WERI-Rb-1 (cell line): ENCODE measurements around the gene ADGRL4.

Source experiments
- DNase-seq: peaks from one replicate; pipeline ENCODE4 v3.0.0-alpha.2; 2020
- H3K27ac ChIP-seq: fragments of 250-450 bp; sonication (Bioruptor Pico); 2 replicates; pipeline ENCODE4 v1.5.1; 2020; ENCODE audit warnings: mild to moderate bottlenecking, moderate library complexity
- H3K27me3 ChIP-seq: fragments of 250-450 bp; sonication (Bioruptor Pico); 2 replicates; pipeline ENCODE4 v1.5.1; 2021; ENCODE audit warnings: mild to moderate bottlenecking, low read depth, moderate library complexity; ENCODE audit not compliant: insufficient read depth, severe bottlenecking
- H3K36me3 ChIP-seq: fragments of 250-450 bp; sonication (Bioruptor Pico); 2 replicates; pipeline ENCODE4 v1.5.1; 2020; ENCODE audit warnings: mild to moderate bottlenecking, moderate library complexity
- H3K4me3 ChIP-seq: 2 replicates; pipeline ENCODE4 v1.5.1; 2011; ENCODE audit warnings: low read depth, mild to moderate bottlenecking, control low read depth, low read length
- H3K9me3 ChIP-seq: fragments of 250-450 bp; sonication (Bioruptor Pico); 2 replicates; pipeline ENCODE4 v1.5.1; 2021; ENCODE audit warnings: mild to moderate bottlenecking, moderate library complexity; ENCODE audit not compliant: severe bottlenecking
- TF ChIP-seq, protein P1 (sequence below): IDR thresholded peaks from 2 replicates; pipeline ENCODE4 v1.5.1; 2011; ENCODE audit warnings: low read depth, mild to moderate bottlenecking, control low read depth, inconsistent platforms, low read length

Gene ADGRL4

DNA sequence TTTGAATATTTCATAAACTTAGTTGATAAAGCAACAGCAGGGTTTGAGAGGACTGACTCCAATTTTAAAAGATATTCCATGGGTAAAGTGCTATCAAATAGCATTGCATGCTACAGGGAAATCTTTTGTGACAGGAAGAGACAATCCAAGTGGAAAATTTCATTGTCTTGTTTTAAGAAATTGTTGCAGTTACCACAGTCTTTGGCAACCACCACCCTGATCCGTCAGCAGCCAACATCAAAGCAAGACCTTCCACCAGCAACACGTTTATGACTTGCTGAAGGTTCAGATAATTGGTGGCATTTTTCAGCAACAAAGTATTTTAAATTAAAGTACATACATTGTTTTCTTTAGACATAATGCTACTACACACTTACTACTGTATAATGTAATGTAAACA, 47.8 kb downstream of the ADGRL4 start:
- DNase-seq, result no peak
- TF ChIP-seq, protein P1, sequence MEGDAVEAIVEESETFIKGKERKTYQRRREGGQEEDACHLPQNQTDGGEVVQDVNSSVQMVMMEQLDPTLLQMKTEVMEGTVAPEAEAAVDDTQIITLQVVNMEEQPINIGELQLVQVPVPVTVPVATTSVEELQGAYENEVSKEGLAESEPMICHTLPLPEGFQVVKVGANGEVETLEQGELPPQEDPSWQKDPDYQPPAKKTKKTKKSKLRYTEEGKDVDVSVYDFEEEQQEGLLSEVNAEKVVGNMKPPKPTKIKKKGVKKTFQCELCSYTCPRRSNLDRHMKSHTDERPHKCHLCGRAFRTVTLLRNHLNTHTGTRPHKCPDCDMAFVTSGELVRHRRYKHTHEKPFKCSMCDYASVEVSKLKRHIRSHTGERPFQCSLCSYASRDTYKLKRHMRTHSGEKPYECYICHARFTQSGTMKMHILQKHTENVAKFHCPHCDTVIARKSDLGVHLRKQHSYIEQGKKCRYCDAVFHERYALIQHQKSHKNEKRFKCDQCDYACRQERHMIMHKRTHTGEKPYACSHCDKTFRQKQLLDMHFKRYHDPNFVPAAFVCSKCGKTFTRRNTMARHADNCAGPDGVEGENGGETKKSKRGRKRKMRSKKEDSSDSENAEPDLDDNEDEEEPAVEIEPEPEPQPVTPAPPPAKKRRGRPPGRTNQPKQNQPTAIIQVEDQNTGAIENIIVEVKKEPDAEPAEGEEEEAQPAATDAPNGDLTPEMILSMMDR, result no peak
- H3K9me3 ChIP-seq, result no peaks in the 10 kb centered on the region

DNA sequence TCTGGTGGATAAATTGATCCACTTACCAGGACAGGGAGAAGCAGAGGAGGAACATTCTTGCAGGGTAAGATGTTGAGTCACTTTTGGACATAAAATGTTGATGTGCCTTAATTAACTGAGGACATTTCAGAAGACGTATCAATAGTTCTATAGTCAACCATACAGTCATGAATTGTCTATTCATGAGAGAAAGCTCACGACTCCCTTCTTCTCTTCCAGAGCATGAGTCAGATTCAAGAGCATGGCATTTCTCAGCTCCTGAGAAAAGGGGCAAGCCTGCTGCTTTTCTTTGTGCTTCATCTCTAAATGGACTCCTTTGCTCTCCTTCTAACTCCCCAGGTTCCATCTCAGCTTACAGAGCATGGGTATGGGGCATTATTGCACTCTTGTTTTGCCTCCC, 55.7 kb downstream of the ADGRL4 start:
- no peaks in the 10 kb centered on the region for H3K36me3 ChIP-seq
- TF ChIP-seq, protein P1, result no peak
- H3K9me3 ChIP-seq, result no peaks in the 10 kb centered on the region
- H3K27me3 ChIP-seq, result no peaks in the 10 kb centered on the region
- no peak for DNase-seq
- no peak overlapping the region for H3K27ac ChIP-seq
- no peak overlapping the region for H3K4me3 ChIP-seq

More for the DNA sequence above, 47.8 kb downstream of the ADGRL4 start:
- H3K27me3 ChIP-seq, result no peaks in the 10 kb centered on the region
- H3K4me3 ChIP-seq, result no peak overlapping the region
- no peak overlapping the region for H3K27ac ChIP-seq
- no peaks in the 10 kb centered on the region for H3K36me3 ChIP-seq

DNA sequence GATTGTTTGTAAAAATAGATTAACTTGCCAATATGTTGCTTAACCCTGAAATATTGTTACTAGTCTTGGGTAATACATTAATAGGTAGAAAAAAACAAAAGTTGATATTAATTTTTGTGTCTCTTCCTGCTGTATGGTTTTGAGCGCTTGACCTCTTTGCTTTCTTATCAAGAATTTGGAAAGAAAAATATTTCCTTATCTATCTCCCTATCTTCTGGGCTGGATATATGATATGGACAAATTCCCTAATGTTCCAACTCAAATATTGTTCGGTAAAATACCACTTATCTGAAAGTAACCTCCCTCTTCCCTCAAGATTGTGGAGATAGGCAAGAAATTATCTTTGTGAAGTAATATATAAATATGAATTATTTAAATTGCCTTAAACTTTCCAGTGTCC, 57.3 kb downstream of the ADGRL4 start:
- TF ChIP-seq, protein P1, result no peak

DNA sequence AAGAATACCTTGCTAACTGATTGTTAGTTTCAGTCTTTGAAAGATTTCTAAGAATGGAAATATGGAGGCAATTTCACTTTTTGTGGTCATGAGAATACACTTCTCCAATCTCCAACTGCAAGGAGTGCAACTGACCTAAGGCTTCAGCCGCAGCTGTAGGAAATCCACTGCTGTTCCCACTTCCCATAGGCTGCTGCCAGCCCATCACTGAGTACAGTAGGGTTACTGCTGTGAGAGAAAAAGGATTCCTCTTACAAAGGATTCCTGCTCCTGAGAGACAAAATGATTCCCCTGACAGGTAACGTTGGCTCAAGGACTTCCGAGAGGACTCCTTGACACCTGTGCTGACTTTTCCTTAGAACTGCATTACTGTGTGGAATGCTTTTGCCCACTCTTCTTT, 87.4 kb downstream of the ADGRL4 start:
- TF ChIP-seq, protein P1, result no peak
- no peaks in the 10 kb centered on the region for H3K27me3 ChIP-seq
- no peak for DNase-seq
- H3K4me3 ChIP-seq, result no peak overlapping the region
- H3K9me3 ChIP-seq, result no peaks in the 10 kb centered on the region
- no peak overlapping the region for H3K27ac ChIP-seq
- no peaks in the 10 kb centered on the region for H3K36me3 ChIP-seq

More for the DNA sequence above, 57.3 kb downstream of the ADGRL4 start:
- no peak for DNase-seq
- Histone ChIP-seq H3K27ac (no peak overlapping the region), H3K36me3 (no peaks in the 10 kb centered on the region), H3K27me3 (no peaks in the 10 kb centered on the region), H3K9me3 (no peaks in the 10 kb centered on the region), H3K4me3 (no peak overlapping the region)

DNA sequence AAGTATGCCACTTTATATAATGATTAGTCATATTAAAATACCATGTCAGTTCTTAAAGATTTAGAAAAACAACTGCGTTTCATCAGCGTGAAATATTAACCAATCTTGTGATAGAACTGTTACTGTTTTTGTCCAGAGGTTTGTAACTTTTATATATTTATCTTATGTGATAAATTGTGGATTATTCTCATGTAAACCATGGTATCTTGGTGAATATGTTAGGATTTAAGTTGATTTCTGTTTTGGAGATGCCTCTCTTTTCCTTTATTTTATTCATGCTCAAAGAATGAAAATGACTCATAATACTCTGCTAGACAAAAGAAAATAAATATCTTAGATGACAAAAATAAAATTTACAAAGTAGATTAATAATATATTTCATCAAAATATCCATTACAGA, 88.4 kb downstream of the ADGRL4 start:
- Histone ChIP-seq H3K36me3 (no peaks in the 10 kb centered on the region), H3K4me3 (no peak overlapping the region), H3K27ac (no peak overlapping the region), H3K27me3 (no peaks in the 10 kb centered on the region), H3K9me3 (no peaks in the 10 kb centered on the region)
- TF ChIP-seq, protein P1, result no peak
- DNase-seq, result no peak

GRCh38 chr1:78916986-78917385, 89.5 kb downstream of the ADGRL4 start:
- no peak for DNase-seq
- TF ChIP-seq, protein P1, result no peak
- no peaks in the 10 kb centered on the region for H3K9me3 ChIP-seq
- H3K27me3 ChIP-seq, result no peaks in the 10 kb centered on the region
- no peak overlapping the region for H3K4me3 ChIP-seq
- no peak overlapping the region for H3K27ac ChIP-seq
- H3K36me3 ChIP-seq, result no peaks in the 10 kb centered on the region
